HUES64 (cell line): ENCODE measurements around the gene GINS1.
"Not testable (repeated sequence)": the region's sequence is repeated elsewhere in the genome, so short reads cannot be mapped to it uniquely, and the experiment has no call there.

Experiments
- H3K27ac ChIP-seq: 2 replicates; pipeline ENCODE4 v1.7.0; 2013; ENCODE audit warnings: low read depth, low read length, inconsistent platforms
- H3K27me3 ChIP-seq: 2 replicates; pipeline ENCODE4 v1.6.1; 2013; ENCODE audit warnings: mild to moderate bottlenecking, low read length; ENCODE audit not compliant: insufficient read depth
- H3K36me3 ChIP-seq: 2 replicates; pipeline ENCODE4 v1.6.1; 2013; ENCODE audit warnings: mild to moderate bottlenecking, low read length; ENCODE audit not compliant: insufficient read depth
- H3K4me1 ChIP-seq: 2 replicates; pipeline ENCODE4 v1.6.1; 2013; ENCODE audit warnings: mild to moderate bottlenecking, low read length, moderate library complexity; ENCODE audit not compliant: insufficient read depth
- H3K4me3 ChIP-seq: 2 replicates; pipeline ENCODE4 v1.5.1; 2013; ENCODE audit warnings: mild to moderate bottlenecking, low read length, moderate library complexity
- H3K9ac ChIP-seq: 2 replicates; pipeline ENCODE4 v1.6.1; 2013; ENCODE audit warnings: mild to moderate bottlenecking, low read depth, low read length
- H3K9me3 ChIP-seq: 2 replicates; pipeline ENCODE4 v1.6.1; 2013; ENCODE audit warnings: low read depth, low read length; ENCODE audit not compliant: insufficient read depth
- WGBS: fragments of 150-250, 120-280 bp; methylation state at CpG from one replicate; pipeline ENCODE4 v1.1.7; 2013; ENCODE audit warnings: missing lambda C conversion rate; 5-methylcytosine and 5-hydroxymethylcytosine counted together

GINS1 gene

GRCh38 chr20:25390538-25391528 lies 16.6 kb upstream of the GINS1 start, which contains the start of gene ABHD12:
TSS of gene ABHD12 (minus strand) at chr20:25390835. CDS start at chr20:25390703, 132 bp downstream.
- H3K27ac ChIP-seq, result peak within 1 kb of the TSS; percentile 92
- WGBS, result under 1% methylated on average over 87 of the region's 91 CpGs
- peaks cover 10% of the 10 kb centered on the region for H3K4me1 ChIP-seq
- 0 out of 2 replicates have a peak, but pooled peaks cover 3% of the 10 kb centered on the region for H3K27me3 ChIP-seq
- no peaks in the 10 kb centered on the region for H3K9me3 ChIP-seq
- H3K9ac ChIP-seq, result peak within 1 kb of the TSS; percentile 92
- H3K36me3 ChIP-seq, result peaks cover 12% of the 10 kb centered on the region; the same call in 1 of the 2 replicates
- peak within 1 kb of the TSS; percentile 85 for H3K4me3 ChIP-seq

GRCh38 chr20:25394276-25394675 lies 13.2 kb upstream of the GINS1 start:
- Histone ChIP-seq H3K4me3 (no peak overlapping the region), H3K4me1 (peaks cover 7% of the 10 kb centered on the region; the same call in 1 of the 2 replicates), H3K27ac (no peak overlapping the region), H3K36me3 (no peaks in the 10 kb centered on the region), H3K9ac (no peak overlapping the region), H3K27me3 (no peaks in the 10 kb centered on the region), H3K9me3 (no peaks in the 10 kb centered on the region)
- 88% methylated on average over 5 of the region's 5 CpGs for WGBS

GRCh38 chr20:25394996-25395395 lies 12.5 kb upstream of the GINS1 start:
- H3K9ac ChIP-seq, result no peak overlapping the region
- no peak overlapping the region for H3K27ac ChIP-seq
- peaks cover 5% of the 10 kb centered on the region; the same call in 1 of the 2 replicates for H3K4me1 ChIP-seq
- H3K36me3 ChIP-seq, result no peaks in the 10 kb centered on the region
- 96% methylated on average over 6 of the region's 6 CpGs for WGBS
- H3K4me3 ChIP-seq, result no peak overlapping the region
- no peaks in the 10 kb centered on the region for H3K9me3 ChIP-seq
- H3K27me3 ChIP-seq, result no peaks in the 10 kb centered on the region

DNA sequence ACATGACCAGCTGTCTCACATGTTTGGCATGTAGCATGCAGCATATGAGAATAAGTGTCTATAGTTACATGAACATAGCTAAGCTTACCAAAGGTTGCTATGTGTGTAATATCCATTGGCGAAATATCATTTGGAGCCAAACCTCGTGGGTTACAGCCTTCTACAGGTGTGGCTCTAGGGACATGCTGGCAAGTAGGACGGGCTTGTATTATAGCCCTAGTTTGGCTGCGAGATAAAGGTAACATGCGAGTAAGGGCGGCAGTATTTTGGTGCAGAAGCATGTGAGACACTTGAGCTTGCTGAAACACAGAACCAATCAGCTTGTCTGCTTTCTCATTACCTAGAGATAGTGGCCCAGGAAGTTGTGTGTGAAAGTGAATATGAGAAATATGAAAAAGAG lies 10.4 kb upstream of the GINS1 start:
- Histone ChIP-seq H3K4me1 (no peaks in the 10 kb centered on the region; the same call in 1 of the 2 replicates), H3K27ac (no peak overlapping the region), H3K9me3 (peaks cover 7% of the 10 kb centered on the region), H3K9ac (no peak overlapping the region), H3K4me3 (no peak overlapping the region), H3K36me3 (no peaks in the 10 kb centered on the region), H3K27me3 (no peaks in the 10 kb centered on the region)
- WGBS, result 93% methylated on average over 6 of the region's 6 CpGs

- 100% methylated on average over 1 of the region's 1 CpG for WGBS
- Histone ChIP-seq H3K27me3 (no peaks in the 10 kb centered on the region), H3K9me3 (peaks cover 12% of the 10 kb centered on the region), H3K4me1 (no peaks in the 10 kb centered on the region; the same call in 1 of the 2 replicates), H3K36me3 (no peaks in the 10 kb centered on the region), H3K9ac (no peak overlapping the region), H3K4me3 (no peak overlapping the region), H3K27ac (no peak overlapping the region)
Observed at GRCh38 chr20:25397821-25398220, 9.7 kb upstream of the GINS1 start.

- H3K36me3 ChIP-seq, result no peaks in the 10 kb centered on the region
- no peak overlapping the region for H3K27ac ChIP-seq
- peaks cover 18% of the 10 kb centered on the region for H3K9me3 ChIP-seq
- H3K9ac ChIP-seq, result no peak overlapping the region
- 65% methylated on average over 3 of the region's 4 CpGs for WGBS
- H3K4me1 ChIP-seq, result no peaks in the 10 kb centered on the region; the same call in 1 of the 2 replicates
- H3K4me3 ChIP-seq, result no peak overlapping the region
- H3K27me3 ChIP-seq, result no peaks in the 10 kb centered on the region
Observed at GRCh38 chr20:25398376-25399036, 9.0 kb upstream of the GINS1 start.

DNA sequence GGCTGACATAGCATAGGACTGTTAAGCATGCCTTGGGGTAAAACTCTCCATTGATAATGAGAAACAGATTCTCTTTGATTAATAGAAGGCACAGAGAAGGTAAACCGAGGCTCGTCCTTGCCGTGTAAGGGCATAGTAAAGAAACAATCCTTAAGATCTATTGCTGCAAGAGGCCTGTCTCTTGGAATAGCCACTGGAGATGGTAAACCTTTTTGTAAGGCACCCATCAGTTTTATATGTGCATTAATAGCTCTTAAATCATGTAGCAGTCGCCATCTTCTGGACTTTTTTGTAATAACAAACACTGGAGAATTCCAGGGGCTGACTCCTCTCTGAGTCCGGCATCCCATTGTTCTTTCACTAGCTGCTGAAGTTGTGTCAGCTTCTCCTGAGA lies 8.4 kb upstream of the GINS1 start:
- Histone ChIP-seq H3K4me1 (no peaks in the 10 kb centered on the region; the same call in 1 of the 2 replicates), H3K36me3 (no peaks in the 10 kb centered on the region), H3K27me3 (no peaks in the 10 kb centered on the region), H3K9ac (no peak overlapping the region), H3K27ac (no peak overlapping the region), H3K9me3 (peaks cover 23% of the 10 kb centered on the region), H3K4me3 (no peak overlapping the region)
- 54% methylated on average over 5 of the region's 5 CpGs for WGBS

DNA sequence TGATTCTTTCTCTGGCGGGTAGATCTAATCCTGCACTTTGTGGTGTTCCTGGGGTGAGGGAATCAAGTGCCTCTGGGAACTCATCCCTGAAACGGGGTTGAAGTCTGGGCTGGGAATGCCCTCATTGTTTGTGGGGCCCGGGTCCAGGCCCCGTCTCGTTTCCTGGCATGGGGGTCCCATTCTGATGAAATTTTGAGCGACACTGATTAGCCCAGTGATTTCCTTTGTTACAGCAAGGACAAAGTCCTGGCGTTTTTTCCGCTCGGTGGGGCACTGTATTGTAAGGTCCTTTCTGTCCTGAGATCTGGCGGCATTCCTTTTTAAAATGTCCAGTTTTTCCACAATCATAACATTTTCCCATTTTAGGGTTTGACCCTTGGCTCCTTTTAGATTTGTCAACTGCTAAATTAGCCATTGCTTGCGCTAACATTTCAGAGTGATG lies 7.2 kb upstream of the GINS1 start:
- not testable (repeated sequence) for H3K4me3 ChIP-seq, H3K4me1 ChIP-seq, H3K9ac ChIP-seq, H3K27me3 ChIP-seq, H3K27ac ChIP-seq, H3K36me3 ChIP-seq
- H3K9me3 ChIP-seq, result peaks cover 28% of the 10 kb centered on the region
- WGBS, result 91% methylated on average over 11 of the region's 11 CpGs

- Histone ChIP-seq H3K36me3 (no peaks in the 10 kb centered on the region), H3K9me3 (peaks cover 28% of the 10 kb centered on the region), H3K4me3 (no peak overlapping the region), H3K9ac (no peak overlapping the region), H3K4me1 (no peaks in the 10 kb centered on the region; the same call in 1 of the 2 replicates), H3K27ac (no peak overlapping the region), H3K27me3 (no peaks in the 10 kb centered on the region)
- WGBS, result 94% methylated on average over 7 of the region's 7 CpGs
Observed at GRCh38 chr20:25402583-25402982, 4.9 kb upstream of the GINS1 start.

DNA sequence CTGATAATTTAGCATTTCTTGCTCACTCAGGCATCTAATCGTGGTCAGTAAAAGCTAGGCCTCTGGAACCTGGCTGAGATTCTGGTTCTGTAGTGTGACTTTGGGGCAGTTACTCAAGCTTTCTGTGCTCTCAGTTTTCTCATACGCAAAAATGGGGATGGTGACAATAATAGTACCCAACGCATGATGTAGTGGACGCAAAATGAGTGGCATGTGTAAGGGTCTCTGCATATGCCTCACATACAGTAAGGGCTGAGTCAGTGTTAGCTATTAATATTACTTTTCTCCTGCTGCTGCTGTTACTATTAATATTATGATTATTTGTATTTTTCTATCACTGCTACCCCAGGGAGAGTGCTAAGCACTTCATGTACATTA lies 686 bp downstream of the GINS1 start:
- Histone ChIP-seq H3K9me3 (peaks cover 13% of the 10 kb centered on the region), H3K27me3 (no peaks in the 10 kb centered on the region), H3K36me3 (peaks cover 27% of the 10 kb centered on the region), H3K27ac (peak overlapping the region; percentile 97), H3K4me3 (peak overlapping the region; percentile 96), H3K9ac (peak overlapping the region; percentile 99), H3K4me1 (no peaks in the 10 kb centered on the region; the same call in 1 of the 2 replicates)
- 2% methylated on average over 4 of the region's 4 CpGs for WGBS

DNA sequence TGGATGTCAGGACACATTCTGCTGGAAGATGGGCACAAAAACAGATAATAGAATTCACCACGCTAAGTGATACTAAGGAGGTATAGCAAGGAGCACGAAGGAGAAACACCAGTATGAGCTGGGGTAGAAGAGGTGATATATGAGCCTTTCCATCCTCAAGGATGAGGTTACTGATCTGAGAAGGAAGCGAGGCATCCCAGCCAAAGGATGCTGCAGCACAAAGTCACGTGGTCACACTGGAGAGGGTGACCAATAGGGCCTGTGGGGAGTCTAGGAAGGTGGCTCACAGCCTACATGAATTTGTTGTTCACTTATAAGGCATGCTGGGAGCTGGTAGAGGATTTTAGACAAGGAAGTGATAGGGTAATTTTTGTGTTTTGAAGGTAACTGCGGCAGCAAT lies 1.4 kb downstream of the GINS1 start:
- H3K27me3 ChIP-seq, result no peaks in the 10 kb centered on the region
- no peak overlapping the region for H3K27ac ChIP-seq
- H3K4me3 ChIP-seq, result peak overlapping the region; percentile 96
- peaks cover 33% of the 10 kb centered on the region for H3K36me3 ChIP-seq
- H3K4me1 ChIP-seq, result no peaks in the 10 kb centered on the region; the same call in 1 of the 2 replicates
- 91% methylated on average over 5 of the region's 5 CpGs for WGBS
- H3K9me3 ChIP-seq, result 0 out of 2 replicates have a peak, but pooled peaks cover 6% of the 10 kb centered on the region
- no peak overlapping the region for H3K9ac ChIP-seq
